Uterus (tissue), 2 donors: Measurements from ENCODE around the gene SRPK2.

ENCODE experiments used
- CTCF ChIP-seq, 4 experiments: fragments of 200-600 bp in 2 of 4; fragments of 450-650 bp in 2 of 4; sonication (generic) in 2 of 4; IDR thresholded peaks; one replicate each; pipeline ENCODE4 v1.5.1; 2016 to 2019; ENCODE audit warnings: antibody characterized with exemption in 4 of 4, mild to moderate bottlenecking in 2 of 4, moderate library complexity in 1 of 4
- POLR2A ChIP-seq, 2 donors: fragments of 450-650 bp; IDR thresholded peaks; one replicate each; pipeline ENCODE4 v1.6.1; 2016; ENCODE audit warnings: antibody characterized with exemption in 2 of 2, mild to moderate bottlenecking in 1 of 2, moderate library complexity in 1 of 2

GRCh38 chr7:105161366-105161765, 227.4 kb downstream of the SRPK2 start:
- no peak for TF ChIP-seq CTCF (IDR thresholded peaks at IDR 0.05)
- no peak for TF ChIP-seq POLR2A (IDR thresholded peaks at IDR 0.05)
